GM18907 (cell line): Measurements from ENCODE around the gene GAS5.

Experiments
- ATAC-seq: cut with Tn5 transposase; IDR thresholded peaks from one replicate; pipeline ENCODE4 v1.9.1; 2021; ENCODE audit warnings: mild to moderate bottlenecking, moderate library complexity; ENCODE audit not compliant: unreplicated experiment

Gene GAS5

GRCh38 chr1:173832748-173833147 lies 35.0 kb downstream of the GAS5 start:
- no peak for ATAC-seq

GRCh38 chr1:173827611-173828010 lies 40.2 kb downstream of the GAS5 start:
- no peak for ATAC-seq

GRCh38 chr1:173824315-173825081 lies 43.3 kb downstream of the GAS5 start, which contains the start of the genes CENPL and DARS2:
Gene CENPL, minus strand, starts transcription at chr1:173824883. Its CDS starts 13,584 bp downstream, at chr1:173811299.
Gene DARS2, plus strand, starts transcription at chr1:173824673. Its CDS starts 557 bp downstream, at chr1:173825230.
- ATAC-seq: peak; percentile 89

GRCh38 chr1:173823781-173824314 lies 43.9 kb downstream of the GAS5 start:
- ATAC-seq: peak; percentile 50

GRCh38 chr1:173821680-173822079 lies 46.1 kb downstream of the GAS5 start:
- no peak for ATAC-seq

GRCh38 chr1:173818459-173818858 lies 49.3 kb downstream of the GAS5 start:
- no peak for ATAC-seq
